Activated T-cell treated with anti-CD3 and anti-CD28 coated beads for 1 hour (primary cell): ENCODE results near the gene SNAP29.
"Not testable (repeated sequence)": the region's sequence is repeated elsewhere in the genome, so short reads cannot be mapped to it uniquely, and the experiment has no call there.

Experiments used
- DNase-seq: peaks from one replicate; pipeline ENCODE4 v3.0.0-alpha.2; 2020; ENCODE audit warnings: low read depth

SNAP29 gene

GRCh38 chr22:20858615-20859416, at the start of gene SNAP29, which contains the start of gene PI4KA:
Gene SNAP29 (plus strand): TSS chr22:20859007. CDS start chr22:20859111, 104 bp downstream.
Gene PI4KA (minus strand): TSS chr22:20858811. CDS start chr22:20858725, 86 bp downstream.
- DNase-seq = peak; percentile 97

- no peak for DNase-seq
These were observed 49.1 kb upstream of the SNAP29 start for GRCh38 chr22:20809538-20810185.

DNA sequence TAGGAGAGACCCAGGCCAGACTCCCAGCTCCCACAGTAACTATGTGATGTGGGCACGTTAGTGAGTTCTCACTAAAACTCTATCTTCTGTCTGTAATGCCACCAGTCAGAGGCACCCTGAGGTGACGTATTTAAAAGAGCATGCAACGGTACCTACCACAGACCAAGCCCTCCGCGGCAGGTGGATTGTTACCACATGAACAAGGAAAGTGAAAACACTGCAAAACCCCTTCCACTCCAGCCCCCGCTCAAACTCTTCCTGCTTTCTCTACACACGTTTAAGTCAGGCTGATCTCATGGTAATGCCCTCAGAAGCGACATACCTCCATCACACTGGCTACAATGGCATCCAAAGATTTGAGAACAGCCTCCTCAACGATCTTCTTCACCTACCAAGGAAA, 48.2 kb upstream of the SNAP29 start:
- DNase-seq = no peak

DNA sequence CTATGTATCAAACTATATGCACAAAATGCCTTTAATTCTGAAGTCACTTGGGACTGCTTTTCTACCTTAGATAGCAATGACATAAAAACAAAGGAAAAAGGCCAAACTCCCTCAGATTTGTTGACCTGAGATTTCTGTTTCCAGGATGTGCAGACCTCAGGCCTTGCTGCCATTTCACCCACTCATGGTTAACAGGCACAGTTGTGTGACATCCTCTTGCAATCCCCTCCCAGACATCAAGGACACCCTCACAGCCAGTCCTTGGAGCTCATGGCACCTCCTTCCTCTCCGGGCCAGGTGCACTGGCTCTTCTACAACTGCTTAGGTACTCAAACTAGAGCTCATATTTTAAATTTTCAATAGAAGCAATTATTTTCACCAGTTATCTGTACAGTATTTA, 47.6 kb upstream of the SNAP29 start:
- no peak for DNase-seq

GRCh38 chr22:20811971-20812660, 46.7 kb upstream of the SNAP29 start:
- DNase-seq = no peak

DNA sequence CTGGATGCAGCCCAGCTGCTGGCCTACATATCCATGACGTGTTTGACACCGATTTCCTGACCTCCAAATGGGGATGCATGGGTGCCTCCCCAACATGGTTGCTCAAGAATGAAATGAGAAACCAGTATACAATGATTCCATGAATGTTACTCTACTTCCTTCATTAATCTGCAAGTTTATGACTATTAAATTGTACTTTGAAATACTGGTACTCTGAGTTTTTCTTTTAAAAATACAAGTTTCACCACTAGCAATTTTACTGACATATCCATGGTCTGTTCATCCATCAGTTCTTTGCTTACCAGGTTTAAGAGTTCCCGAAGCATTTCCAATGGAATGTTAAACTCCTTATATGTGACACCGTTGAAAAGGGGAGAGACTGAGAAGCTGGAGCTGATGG, 45.8 kb upstream of the SNAP29 start:
- DNase-seq = no peak

- DNase-seq = no peak
These were observed 44.5 kb upstream of the SNAP29 start for GRCh38 chr22:20814221-20814808.

GRCh38 chr22:20815477-20816050, 43.2 kb upstream of the SNAP29 start:
- no peak for DNase-seq

DNA sequence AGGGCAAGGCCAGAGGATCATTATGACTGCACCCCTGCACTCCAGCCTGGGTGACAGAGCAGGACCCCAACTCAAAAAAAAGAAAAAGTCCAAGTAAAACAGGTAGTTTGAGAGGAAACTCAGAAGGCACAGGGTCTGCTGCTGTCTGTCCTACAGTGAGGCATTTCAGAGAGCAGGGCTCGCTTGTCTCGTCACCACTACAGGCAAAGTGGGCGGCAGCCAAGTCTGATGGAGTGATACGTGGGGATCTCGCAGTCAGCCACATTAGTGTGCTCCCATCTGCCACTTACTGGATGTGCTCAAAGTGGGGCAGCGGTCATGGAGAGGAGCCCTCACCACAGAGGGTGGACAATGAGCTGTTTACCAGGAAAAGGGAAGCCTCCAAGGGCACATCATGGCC, 42.2 kb upstream of the SNAP29 start:
- DNase-seq = no peak

- DNase-seq = no peak
These were observed 40.3 kb upstream of the SNAP29 start for GRCh38 chr22:20818471-20818870.

- DNase-seq = no peak
These were observed 39.3 kb upstream of the SNAP29 start for GRCh38 chr22:20819471-20819870.

DNA sequence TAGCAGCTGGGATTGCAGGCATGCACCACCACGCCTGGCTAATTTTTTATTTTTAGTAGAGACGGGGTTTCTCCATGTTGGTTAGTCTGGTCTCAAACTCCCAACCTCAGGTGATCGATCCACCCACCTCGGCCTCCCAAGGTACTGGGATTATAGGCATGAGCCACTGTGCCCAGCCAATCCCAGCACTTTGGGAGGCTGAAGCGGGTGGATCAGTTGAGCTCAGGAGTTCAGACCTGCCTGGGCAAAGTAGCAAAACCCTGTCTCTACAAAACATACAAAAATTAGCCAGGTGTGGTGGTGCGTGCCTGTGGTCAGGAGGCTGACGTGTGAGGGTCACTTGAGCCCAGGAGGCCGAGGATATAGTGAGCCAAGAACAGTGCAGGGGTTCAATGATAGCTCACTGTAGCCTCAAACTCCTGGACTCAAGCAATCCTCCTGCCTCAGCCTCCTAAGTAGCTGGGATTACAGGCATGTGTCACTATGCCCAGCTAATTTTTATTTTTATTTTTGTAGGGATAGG, 37.0 kb upstream of the SNAP29 start:
- not testable (repeated sequence) for DNase-seq

- no peak for DNase-seq
These were observed 36.6 kb upstream of the SNAP29 start for GRCh38 chr22:20822240-20822639.

DNA sequence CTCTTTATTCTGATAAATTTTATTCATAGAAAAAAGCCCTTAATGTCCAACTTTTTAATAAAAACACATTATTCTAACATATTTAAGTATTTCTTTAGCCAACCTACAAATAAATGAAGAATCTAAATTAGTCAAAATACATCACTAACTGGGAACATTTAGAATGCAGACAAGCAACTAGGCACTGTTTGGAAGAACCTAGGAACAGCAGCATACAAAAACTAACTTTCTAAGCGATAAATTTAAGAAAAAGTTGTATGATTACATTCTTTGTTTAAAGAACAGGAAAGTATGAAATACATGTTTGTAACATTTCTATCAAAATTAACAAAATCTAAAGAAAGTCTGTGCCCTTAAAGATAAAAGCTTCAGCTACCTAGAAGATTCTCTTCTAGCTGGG, 35.5 kb upstream of the SNAP29 start:
- DNase-seq = no peak

DNA sequence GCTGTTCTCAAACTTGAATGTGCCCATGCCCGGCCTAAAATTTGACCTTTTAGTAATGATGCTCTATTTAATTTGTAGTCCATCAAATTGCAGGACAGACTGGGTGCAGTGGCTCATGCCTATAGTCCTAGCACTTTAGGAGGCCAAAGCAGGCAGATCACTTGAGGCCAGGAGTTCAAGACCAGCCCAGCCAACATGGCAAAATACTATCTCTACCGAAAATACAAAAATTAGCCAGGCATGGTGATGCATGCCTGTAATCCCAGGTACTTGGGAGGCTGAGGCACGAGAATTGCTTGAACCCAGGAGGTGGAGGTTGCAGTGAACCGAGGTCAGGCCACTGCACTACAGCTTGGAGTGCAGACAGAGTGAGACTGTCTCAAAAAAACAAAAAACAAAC, 33.6 kb upstream of the SNAP29 start:
- DNase-seq = not testable (repeated sequence)

GRCh38 chr22:20825624-20826023, 33.2 kb upstream of the SNAP29 start:
- no peak for DNase-seq

GRCh38 chr22:20826373-20827152, 32.2 kb upstream of the SNAP29 start:
- DNase-seq = not testable (repeated sequence)

- no peak for DNase-seq
These were observed 29.2 kb upstream of the SNAP29 start for GRCh38 chr22:20829491-20830134.

DNA sequence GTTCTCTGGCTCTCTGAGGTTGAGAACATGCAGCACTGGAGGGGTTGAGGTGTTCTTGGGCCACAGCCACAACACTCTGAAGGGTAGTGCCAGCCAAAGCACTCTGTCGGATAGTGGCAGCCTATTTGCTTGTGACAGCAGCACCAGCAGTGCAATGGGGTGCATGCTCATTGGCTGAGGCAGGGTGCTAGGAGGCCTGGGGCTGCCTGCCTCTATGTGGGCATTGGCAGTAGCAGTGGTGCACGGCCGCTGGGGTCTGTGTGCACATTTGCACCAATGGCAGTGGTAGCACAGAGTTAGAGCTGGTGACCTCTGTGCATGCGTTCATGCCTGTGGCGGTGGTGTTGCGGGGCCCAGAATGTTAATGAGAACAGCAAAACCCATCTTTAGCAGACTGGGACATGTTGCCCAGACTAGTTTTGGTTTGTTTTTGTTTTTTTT, 25.6 kb upstream of the SNAP29 start:
- DNase-seq = no peak

DNA sequence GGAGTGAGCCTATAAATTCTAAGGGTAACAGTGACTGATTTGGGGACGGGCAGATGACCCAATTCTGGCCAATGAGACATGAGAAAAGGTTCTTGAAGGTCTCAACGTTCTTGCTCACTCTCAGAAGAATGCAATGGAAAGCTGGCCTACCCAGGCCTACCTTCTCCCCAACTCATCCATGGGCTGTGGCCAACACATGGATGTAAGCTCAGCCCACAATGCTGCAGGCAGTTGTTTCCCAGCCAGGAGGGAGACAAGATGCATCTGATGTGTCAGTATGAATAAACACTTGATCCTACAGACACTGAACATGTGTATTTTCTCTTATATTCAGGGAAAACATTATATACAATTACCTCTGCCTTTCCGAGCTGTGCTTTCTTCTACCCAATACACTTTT, 24.6 kb upstream of the SNAP29 start:
- no peak for DNase-seq

GRCh38 chr22:20834725-20835124, 24.1 kb upstream of the SNAP29 start:
- DNase-seq = no peak
